KOPT-K1 (cell line): Measurements from ENCODE around the gene UVSSA.

Experiments
- H3K27ac ChIP-seq: fragments of 200-600 bp; sonication (generic); 2 replicates; pipeline ENCODE4 v1.5.1; 2016; ENCODE audit warnings: antibody characterized with exemption, mild to moderate bottlenecking, low read depth, low read length; ENCODE audit not compliant: poor library complexity, severe bottlenecking
- H3K36me3 ChIP-seq: fragments of 200-600 bp; sonication (generic); 2 replicates; pipeline ENCODE4 v1.5.1; 2017; ENCODE audit warnings: antibody characterized with exemption, mild to moderate bottlenecking, low read length, moderate library complexity; ENCODE audit not compliant: insufficient read depth
- H3K9me3 ChIP-seq: fragments of 200-600 bp; sonication (generic); 2 replicates; pipeline ENCODE4 v1.5.1; 2017; ENCODE audit warnings: antibody characterized with exemption, low read length, mild to moderate bottlenecking; ENCODE audit not compliant: insufficient read depth, poor library complexity, severe bottlenecking

Gene UVSSA, protein sequence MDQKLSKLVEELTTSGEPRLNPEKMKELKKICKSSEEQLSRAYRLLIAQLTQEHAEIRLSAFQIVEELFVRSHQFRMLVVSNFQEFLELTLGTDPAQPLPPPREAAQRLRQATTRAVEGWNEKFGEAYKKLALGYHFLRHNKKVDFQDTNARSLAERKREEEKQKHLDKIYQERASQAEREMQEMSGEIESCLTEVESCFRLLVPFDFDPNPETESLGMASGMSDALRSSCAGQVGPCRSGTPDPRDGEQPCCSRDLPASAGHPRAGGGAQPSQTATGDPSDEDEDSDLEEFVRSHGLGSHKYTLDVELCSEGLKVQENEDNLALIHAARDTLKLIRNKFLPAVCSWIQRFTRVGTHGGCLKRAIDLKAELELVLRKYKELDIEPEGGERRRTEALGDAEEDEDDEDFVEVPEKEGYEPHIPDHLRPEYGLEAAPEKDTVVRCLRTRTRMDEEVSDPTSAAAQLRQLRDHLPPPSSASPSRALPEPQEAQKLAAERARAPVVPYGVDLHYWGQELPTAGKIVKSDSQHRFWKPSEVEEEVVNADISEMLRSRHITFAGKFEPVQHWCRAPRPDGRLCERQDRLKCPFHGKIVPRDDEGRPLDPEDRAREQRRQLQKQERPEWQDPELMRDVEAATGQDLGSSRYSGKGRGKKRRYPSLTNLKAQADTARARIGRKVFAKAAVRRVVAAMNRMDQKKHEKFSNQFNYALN

DNA sequence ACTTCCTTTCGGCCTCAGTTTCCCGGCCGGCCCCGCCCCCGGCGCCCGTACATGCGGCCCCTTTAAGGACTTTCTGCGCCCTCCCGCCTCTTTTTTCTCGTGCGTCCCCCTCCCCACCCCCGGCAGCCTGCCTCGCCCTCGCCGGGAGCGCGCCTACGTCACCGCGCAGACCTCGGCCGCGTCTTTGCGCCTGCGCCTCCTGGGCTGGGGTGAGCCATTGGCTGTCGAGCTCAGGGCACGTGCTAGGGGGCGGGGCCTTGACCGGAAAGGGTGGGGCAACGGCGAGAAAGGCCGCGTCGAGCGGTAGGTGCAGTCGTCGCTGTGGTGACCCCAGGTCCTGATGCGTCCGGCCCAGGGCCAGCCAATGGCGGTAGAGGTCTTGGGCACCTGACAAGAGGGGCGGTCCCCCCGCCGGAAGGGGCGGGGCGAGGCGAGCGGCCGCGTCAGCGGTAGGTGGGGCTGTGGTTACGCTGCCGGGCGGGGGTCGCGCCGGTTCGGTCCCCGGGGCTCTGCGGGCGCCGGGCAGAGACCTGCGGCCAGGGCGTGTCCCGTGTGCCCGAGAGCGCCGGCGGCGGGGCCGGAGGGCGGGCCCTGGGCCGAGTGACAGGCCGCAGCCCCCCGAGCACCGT, at the start of gene UVSSA:
UVSSA (plus strand) TSS at position 428 of the 629 bp plus-strand sequence. CDS start 884 bp downstream, outside the sequence.
- H3K36me3 ChIP-seq = 0 out of 2 replicates have a peak, but pooled peaks cover 7% of the 10 kb centered on the region
- H3K9me3 ChIP-seq = no peaks in the 10 kb centered on the region
- H3K27ac ChIP-seq = peak within 1 kb of the TSS; percentile 83

DNA sequence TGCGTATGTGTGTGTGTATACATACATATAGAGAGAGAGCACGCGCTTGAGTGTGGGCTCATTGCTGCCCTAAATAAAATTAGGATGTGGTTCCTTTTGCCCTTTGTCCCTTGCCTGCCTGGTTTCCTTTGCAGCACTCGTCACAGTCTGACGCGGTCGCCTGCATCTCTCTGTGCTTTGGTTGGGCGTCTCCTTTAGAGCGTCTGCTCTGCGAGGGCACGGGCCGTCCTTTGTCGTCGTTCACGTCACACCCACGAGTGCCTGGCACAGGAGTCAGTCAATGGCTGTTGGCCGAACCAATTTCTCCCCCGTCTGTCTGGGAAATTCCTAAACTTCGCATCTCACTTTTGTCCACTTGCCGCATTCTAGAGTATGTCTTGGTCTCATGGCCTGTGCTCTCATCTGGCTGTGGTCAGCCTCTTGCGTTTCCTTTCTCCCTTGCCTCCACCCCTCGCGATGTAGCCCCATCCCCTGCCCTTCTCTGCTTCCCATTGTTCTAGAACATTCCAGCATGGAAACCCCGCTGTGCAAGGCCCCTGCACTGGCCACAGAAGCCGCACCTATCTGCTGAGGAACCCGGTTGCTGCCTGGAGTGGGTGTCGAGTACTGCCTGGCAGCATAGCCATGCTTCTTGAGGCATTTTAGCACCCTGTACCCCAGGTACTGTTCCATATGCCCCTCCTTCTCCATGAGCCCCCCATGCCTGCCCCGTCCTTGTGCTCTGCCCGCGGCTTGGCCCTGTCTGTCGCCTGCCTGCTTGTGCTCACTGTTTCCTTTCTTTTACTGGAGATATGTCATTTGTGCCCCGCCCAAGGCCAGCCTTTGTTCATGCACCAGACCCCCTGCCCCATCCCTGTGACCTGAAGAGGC, 49.3 kb upstream of the UVSSA start:
- Histone ChIP-seq H3K36me3 (peaks cover 68% of the 10 kb centered on the region), H3K27ac (no peak overlapping the region), H3K9me3 (no peaks in the 10 kb centered on the region)

DNA sequence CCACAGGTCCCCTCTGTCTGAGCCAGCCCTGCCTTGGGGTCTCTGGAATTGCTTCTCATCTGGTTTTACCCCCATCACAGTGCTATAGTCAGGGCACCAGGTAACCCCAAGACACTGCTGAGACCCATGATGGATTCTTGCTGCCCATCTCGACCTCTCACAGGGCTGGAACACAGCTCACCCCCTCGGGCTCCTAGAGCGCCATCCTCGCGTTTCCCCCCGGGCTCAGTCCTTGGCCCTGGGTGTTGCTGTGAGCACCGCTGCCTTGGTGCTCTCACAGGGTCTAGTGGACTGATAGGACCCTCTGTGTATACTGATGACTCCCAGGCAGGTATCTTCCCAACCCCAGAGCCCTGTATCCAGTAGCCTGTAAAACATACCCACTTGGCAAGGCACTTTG, 48.5 kb upstream of the UVSSA start:
- H3K36me3 ChIP-seq = peaks cover 66% of the 10 kb centered on the region
- no peak overlapping the region for H3K27ac ChIP-seq
- H3K9me3 ChIP-seq = no peaks in the 10 kb centered on the region

DNA sequence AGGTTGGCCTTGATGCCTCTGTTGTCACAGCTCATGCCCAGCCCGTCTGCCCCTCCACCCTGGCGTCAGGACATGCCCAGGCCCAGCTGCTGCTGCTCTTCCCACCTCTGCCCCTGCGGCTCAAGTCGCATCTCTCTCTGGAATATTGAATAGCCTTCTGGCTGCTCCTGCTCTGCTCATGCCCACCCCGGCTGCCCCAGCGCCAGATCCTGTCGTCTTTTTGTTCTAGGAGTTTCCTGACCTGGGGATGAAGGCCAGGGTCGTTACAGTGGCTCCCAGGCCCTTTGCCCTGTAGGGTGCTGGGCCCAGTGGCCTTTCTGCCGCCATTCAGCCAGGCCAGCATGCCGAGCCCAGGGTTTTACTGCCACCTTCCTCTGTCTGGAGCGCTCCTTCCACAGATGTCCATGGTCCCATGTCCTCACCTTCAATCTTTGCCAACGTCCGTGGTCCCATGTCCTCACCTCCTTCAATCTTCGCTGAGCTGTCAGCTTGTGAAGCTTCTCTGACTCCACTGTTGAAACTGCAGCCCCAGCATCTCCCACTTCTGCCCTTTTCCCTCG, 47.6 kb upstream of the UVSSA start:
- Histone ChIP-seq H3K9me3 (no peaks in the 10 kb centered on the region), H3K27ac (no peak overlapping the region), H3K36me3 (peaks cover 59% of the 10 kb centered on the region)

DNA sequence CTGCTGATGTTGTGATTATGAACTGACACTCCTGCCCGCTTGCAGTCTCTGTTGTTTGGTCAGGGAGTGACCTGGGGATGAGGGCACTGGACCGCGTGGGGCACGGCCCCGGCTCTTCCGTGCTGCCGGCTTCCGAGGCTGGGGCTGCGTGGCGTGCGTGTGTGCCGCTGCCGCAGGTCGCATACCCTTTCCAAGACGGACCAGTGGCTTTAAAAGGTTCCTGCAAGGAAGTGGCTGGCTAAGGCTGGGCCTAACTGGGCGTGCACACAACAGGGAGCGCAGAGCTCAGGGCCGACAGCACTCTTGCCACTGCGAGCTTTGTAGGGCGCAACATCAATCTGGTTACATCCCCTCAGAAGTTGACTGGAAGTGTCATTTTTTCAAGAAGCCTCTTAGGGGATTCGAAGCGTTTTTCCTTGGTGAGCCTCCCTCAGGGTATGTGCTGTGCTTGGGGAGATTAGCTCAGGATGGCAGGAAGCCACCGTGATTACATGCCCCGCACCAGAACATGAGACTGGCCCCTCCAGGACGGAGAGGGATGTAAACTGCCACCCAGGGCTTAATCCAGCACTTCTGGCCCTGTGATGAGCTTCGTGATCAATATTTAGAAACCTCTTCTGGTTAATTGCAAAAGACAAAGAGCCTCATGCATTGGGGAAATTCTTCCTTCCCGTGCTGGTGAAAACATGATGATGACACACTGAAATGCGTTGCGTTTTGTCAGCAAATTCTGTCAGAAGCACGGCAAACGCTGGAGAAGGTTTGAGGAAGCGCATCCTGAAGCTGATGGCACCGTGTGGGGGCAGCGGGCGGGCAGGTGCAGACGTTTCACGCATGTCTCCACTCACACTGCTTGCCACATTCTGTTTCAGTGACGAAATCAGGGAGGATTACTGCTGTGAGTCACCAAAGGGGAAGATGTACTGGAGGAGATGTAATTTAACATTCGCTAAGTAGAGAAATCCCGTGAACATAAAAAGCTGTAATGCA, 46.2 kb upstream of the UVSSA start:
- peaks cover 69% of the 10 kb centered on the region for H3K36me3 ChIP-seq
- H3K27ac ChIP-seq = no peak overlapping the region
- no peaks in the 10 kb centered on the region for H3K9me3 ChIP-seq

DNA sequence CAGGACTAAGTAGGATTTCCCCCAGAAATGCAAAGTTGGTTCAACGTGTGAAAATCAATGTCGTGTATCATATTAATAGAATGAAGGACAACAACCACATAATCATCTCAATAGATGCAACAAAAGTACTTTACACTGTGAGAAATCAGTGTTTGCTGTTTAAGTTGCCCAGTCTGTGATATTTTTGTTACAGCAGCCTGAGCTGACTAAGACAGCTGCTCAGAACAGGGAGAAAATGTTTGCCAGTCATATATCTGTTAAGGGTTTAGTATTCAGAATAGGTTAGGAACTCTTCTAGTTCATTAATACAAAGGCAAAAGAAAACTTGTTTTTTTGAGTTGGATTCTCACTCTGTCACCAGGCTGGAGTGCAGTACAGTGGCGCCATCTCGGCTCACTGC, 44.8 kb upstream of the UVSSA start:
- Histone ChIP-seq H3K36me3 (peaks cover 63% of the 10 kb centered on the region), H3K27ac (no peak overlapping the region), H3K9me3 (no peaks in the 10 kb centered on the region)

DNA sequence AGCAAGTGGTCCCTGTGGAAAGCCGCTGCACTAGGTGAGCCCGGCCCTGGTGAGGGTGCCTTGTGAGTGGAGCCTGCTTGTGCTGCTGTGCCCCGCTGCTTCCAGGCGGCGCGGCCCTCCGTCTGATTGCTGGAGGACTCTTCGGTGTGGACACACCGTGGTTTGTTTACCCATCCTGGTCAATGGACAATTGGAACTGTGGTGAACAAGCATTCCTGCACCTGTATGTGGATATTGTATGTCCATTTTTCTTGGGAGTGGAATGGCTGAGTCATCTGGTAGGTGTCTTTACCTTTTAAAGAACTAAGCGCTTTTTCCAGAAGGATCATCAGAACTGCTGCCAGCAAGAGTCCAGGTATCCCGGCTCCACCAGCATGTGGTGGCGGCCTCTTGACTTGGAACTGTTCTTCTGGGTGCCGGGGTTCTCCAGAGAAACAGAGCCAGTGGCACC, 41.7 kb upstream of the UVSSA start:
- Histone ChIP-seq H3K9me3 (no peaks in the 10 kb centered on the region), H3K27ac (no peak overlapping the region), H3K36me3 (peaks cover 44% of the 10 kb centered on the region)

DNA sequence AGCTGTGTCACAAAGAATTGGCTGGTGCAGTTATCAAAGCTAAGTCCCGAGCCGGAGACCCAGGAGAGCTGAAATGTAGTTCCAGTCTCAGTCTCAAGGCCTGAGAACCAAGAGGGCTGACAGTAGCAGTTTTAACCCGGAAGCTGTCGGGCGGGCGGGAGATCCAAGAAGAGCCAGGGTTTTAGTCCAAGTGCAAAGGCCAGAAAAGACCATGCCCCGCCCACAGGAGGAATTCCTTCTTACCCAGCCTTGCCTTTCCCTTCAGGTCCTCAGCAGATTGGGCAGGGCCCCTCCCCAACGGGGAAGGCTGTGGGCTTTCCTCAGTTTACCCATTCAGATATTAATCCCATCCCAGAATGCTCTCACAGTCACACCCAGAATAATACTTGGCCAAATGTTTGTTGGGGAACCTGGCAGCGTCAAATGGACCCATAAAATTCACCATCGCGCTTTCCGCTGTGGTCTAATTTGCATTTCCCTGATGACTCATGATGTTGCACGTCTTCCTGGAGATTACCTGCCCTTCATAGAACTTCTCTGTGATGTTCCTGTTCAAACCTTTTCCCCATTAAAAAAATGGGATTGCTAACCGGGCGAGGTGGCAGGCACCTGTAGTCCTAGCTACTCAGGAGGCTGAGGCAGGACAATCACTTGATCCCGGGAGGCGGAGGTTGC, 41.1 kb upstream of the UVSSA start:
- Histone ChIP-seq H3K9me3 (no peaks in the 10 kb centered on the region), H3K27ac (no peak overlapping the region)

DNA sequence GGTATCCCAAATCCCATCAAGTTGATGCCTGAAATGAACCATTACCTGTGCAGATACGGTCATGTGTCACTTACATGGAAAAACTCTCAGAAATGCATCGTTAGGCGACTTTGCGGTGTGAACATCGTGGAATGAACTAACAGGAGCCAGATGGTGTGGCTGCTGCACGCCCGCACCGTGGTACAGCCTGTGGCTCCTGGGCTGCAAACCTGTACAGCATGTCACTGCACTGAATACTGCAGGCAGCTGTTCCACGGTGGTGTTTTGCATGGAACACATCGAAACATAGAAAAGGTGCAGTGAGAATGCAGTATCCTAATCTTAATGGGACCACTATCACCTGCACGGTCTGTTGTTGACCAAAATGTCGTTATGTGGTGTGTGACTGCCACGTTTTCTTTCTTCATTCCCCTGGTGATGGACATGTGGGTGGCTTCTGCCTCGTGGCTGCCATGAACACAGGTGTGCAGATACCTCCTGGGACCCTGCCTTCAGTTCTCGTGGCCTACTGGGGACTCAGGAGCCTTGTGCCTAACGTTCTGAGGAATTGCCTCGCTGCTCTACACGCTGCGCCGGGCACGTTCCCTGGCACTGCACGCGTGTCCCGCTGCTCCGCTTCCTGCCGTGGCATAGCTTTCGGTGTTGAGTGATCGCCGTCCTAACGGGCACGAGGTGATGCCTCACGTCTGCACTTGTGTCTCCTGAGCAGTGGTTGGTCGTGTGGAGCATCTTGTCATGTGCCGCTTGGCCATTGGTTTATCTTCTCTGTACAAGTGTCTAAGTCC, 38.9 kb upstream of the UVSSA start:
- no peak overlapping the region for H3K27ac ChIP-seq
- peaks cover 39% of the 10 kb centered on the region for H3K36me3 ChIP-seq
- peaks cover 5% of the 10 kb centered on the region for H3K9me3 ChIP-seq

More for the DNA sequence above, 41.1 kb upstream of the UVSSA start:
- peaks cover 38% of the 10 kb centered on the region; the same call in 1 of the 2 replicates for H3K36me3 ChIP-seq

DNA sequence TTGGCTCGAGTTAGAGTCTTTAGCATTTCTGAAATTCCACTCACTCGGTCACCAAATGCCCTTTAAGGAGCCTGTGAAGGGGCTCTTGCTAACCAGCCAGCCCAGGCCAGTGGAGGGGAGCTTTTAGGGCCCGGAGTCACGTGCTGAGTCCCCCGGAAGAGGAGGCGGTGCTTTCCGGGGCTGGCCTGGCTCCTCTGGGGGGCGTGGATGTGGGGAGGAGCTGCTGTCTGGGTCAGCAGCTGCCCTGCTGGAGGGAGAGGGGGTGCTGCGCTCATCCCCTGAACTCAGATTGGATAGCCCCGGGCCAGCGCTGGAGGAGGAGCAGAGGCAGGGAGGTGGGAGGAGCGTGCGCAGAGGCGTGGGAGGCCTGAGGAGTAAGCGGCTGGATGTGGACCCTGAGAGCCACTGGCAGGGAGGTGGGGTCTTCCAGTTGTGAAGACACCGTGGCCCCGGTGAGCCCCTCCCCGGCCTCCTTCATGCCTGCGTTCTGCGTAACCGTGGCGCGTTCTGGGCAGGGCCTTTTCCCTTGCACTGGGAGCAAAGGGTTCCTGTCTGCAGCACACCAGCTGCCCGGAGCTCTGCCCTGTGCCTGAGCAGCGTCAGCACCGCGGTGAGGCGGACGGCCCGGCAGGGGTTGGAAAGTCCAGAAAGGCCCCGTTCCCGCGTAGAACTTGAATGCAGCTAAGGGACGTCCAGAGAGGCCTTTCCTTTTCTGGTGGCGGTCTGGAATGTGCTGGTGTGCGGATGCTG, 37.6 kb upstream of the UVSSA start:
- Histone ChIP-seq H3K9me3 (peaks cover 15% of the 10 kb centered on the region), H3K36me3 (peaks cover 52% of the 10 kb centered on the region), H3K27ac (no peak overlapping the region)

DNA sequence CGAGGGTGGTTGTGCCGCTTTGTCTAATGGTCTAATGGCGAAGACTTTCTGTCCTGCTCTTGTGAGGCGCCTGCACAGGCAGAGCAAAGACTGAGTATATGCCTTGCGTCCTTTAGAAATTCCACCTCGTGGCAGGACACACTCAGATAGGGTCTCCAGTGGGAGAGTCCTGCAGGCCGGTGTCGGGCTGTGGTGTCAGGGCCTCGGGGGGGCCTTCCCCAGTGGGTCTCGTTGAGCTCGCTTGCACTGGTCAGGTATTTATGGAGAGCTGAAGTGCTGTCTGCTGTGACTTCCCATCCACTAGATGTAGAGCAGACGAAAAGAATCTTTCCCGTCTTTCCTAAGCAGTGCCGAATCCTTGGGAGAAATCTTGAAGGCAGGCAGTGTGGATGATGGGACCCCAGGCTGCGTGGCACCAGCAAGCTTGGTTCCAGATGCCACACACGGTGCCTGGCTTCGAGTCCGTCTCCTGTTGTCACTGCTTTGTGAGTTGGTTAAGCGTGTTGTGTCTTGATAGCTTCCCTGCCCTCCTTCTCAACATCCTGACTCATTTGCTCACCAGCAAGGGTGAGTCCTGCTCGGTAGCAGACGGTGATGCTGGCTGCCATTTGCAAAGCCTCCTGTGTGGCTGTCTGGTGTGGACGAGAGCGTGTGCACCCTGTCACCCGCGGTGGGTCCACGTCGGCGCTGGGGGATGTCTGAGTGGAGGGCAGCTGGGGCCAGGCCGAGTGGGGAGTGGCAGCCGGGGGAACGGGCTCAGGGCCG, 36.8 kb upstream of the UVSSA start:
- H3K36me3 ChIP-seq = peaks cover 55% of the 10 kb centered on the region
- H3K27ac ChIP-seq = no peak overlapping the region
- peaks cover 19% of the 10 kb centered on the region for H3K9me3 ChIP-seq
